Endothelial cell of umbilical vein (primary cell): Measurements from ENCODE around the gene ZBTB12. TPM values are rescaled to one million over a fixed set of nuclear protein-coding genes. Genes with fewer than 3 reads are reported as not detected.

Experiments
- BruUV-seq: library from RNA; stranded (reverse); fragments of 400-500 nt; replicated peaks from 2 replicates; lab custom pipeline; 2021; lab: Mats Ljungman, UMichigan
- CTCF ChIA-PET: fragments of 300-600, 350-600 bp; sonication (Branson Sonifier 250); formaldehyde crosslinking; loops from one replicate; lab custom pipeline; 2021; ENCODE audit warnings: antibody characterized with exemption, inconsistent platforms; lab: Charles Lee
- POLR2A ChIA-PET: fragments of 300-600, 350-600 bp; sonication (Branson Sonifier 250); formaldehyde crosslinking; loops from one replicate; lab custom pipeline; 2021; ENCODE audit warnings: antibody characterized with exemption, inconsistent platforms; lab: Charles Lee
- DNase-seq: peaks from one replicate; pipeline ENCODE4 v3.0.0-alpha.2; 2011; ENCODE audit warnings: low read depth, low spot score
- FAIRE-seq: peaks from 2 replicates; lab custom pipeline; 2011; peaks lifted over from hg19 to GRCh38; lab: Jason Lieb, UNC
- H2AFZ ChIP-seq: 2 replicates; pipeline ENCODE4 v1.6.0; 2012; ENCODE audit warnings: low read depth, low read length, control low read depth, inconsistent platforms
- H3K27ac ChIP-seq: 2 replicates; pipeline ENCODE4 v1.5.1; 2011; ENCODE audit warnings: low read depth, mild to moderate bottlenecking, control low read depth, low read length, moderate library complexity; ENCODE audit not compliant: insufficient read depth
- H3K27me3 ChIP-seq, 2 experiments: 2 replicates each; pipeline versions ENCODE4 v1.6.0 to v1.6.1; 2011; ENCODE audit warnings: low read length in 2 of 2, mixed read lengths in 1 of 2; ENCODE audit not compliant: control insufficient read depth in 2 of 2, insufficient read depth in 2 of 2
- H3K36me3 ChIP-seq, 2 experiments: 2 replicates in 1 of 2; 3 replicates in 1 of 2; pipeline ENCODE4 v1.5.1; 2011; ENCODE audit warnings: low read length in 2 of 2, mild to moderate bottlenecking in 1 of 2, moderate library complexity in 1 of 2; ENCODE audit not compliant: control insufficient read depth in 2 of 2, insufficient read depth in 2 of 2; ENCODE audit errors: extremely low read depth in 1 of 2
- H3K4me1 ChIP-seq: 3 replicates; pipeline ENCODE4 v1.5.1; 2011; ENCODE audit warnings: mild to moderate bottlenecking, low read length; ENCODE audit not compliant: control insufficient read depth, insufficient read depth; ENCODE audit errors: extremely low read depth
- H3K4me2 ChIP-seq: 2 replicates; pipeline ENCODE4 v1.6.1; 2011; ENCODE audit warnings: low read length, control low read depth, mixed read lengths; ENCODE audit not compliant: insufficient read depth
- H3K4me3 ChIP-seq, 3 experiments: fragments of 200-600 bp in 1 of 3; sonication (generic), shearing (Covaris generic) in 1 of 3; replicated peaks in 1 of 3; 2 replicates each; pipeline ENCODE4 v1.5.1; 2011 to 2016; ENCODE audit warnings: control low read depth in 3 of 3, low read length in 3 of 3, mild to moderate bottlenecking in 2 of 3, inconsistent platforms in 1 of 3, low read depth in 1 of 3, moderate library complexity in 1 of 3; ENCODE audit not compliant: insufficient read depth in 1 of 3
- H3K79me2 ChIP-seq: 2 replicates; pipeline ENCODE4 v1.6.0; 2012; ENCODE audit warnings: low read length, inconsistent platforms; ENCODE audit not compliant: control insufficient read depth, insufficient read depth
- H3K9ac ChIP-seq: replicated peaks from 2 replicates; pipeline ENCODE3; 2011; ENCODE audit warnings: low read length, control low read depth; ENCODE audit not compliant: insufficient read depth; ENCODE audit errors: extremely low read depth
- H3K9me1 ChIP-seq: replicated peaks from 3 replicates; pipeline ENCODE4 v1.6.0; 2011; ENCODE audit warnings: mild to moderate bottlenecking, low read length; ENCODE audit not compliant: control insufficient read depth, insufficient read depth; ENCODE audit errors: extremely low read depth
- H3K9me3 ChIP-seq: replicated peaks from 2 replicates; pipeline ENCODE4 v1.5.1; 2012; ENCODE audit warnings: low read length, inconsistent platforms; ENCODE audit not compliant: control insufficient read depth, insufficient read depth
- H4K20me1 ChIP-seq: replicated peaks from 2 replicates; pipeline ENCODE3; 2011; ENCODE audit warnings: mild to moderate bottlenecking, low read length; ENCODE audit not compliant: control insufficient read depth, insufficient read depth; ENCODE audit errors: extremely low read depth
- CTCF ChIP-seq, 2 donors: IDR thresholded peaks; 1 replicate in 1 of 2; 2 replicates in 1 of 2; pipeline ENCODE4 v1.5.1; 2011; ENCODE audit warnings: low read length in 2 of 2, mild to moderate bottlenecking in 2 of 2, moderate library complexity in 2 of 2, control low read depth in 1 of 2, inconsistent platforms in 1 of 2, low read depth in 1 of 2; ENCODE audit not compliant: insufficient read depth in 1 of 2; ENCODE audit errors: extremely low read depth in 1 of 2
- EZH2 ChIP-seq: IDR thresholded peaks from 2 replicates; pipeline ENCODE4 v1.6.1; 2012; ENCODE audit warnings: borderline replicate concordance, low read depth, mild to moderate bottlenecking, moderate library complexity, low read length, inconsistent platforms; ENCODE audit not compliant: severe bottlenecking
- FOS ChIP-seq: IDR thresholded peaks from 2 replicates; pipeline ENCODE4 v1.6.1; 2011; ENCODE audit warnings: mild to moderate bottlenecking, low read length, moderate library complexity, borderline replicate concordance; ENCODE audit not compliant: insufficient read depth
- GATA2 ChIP-seq: IDR thresholded peaks from 2 replicates; pipeline ENCODE4 v1.7.0; 2011; ENCODE audit warnings: low read depth, mild to moderate bottlenecking, moderate library complexity, mixed read lengths, low read length; ENCODE audit not compliant: insufficient read length, insufficient read depth
- JUN ChIP-seq: IDR thresholded peaks from 2 replicates; pipeline ENCODE4 v1.6.1; 2011; ENCODE audit warnings: borderline replicate concordance, low read depth; ENCODE audit not compliant: insufficient read length, insufficient read depth
- MAX ChIP-seq: IDR thresholded peaks from 2 replicates; pipeline ENCODE4 v1.6.1; 2011; ENCODE audit not compliant: insufficient read depth, insufficient read length
- MYC ChIP-seq: IDR thresholded peaks from one replicate; pipeline ENCODE4 v1.6.1; 2011; ENCODE audit warnings: mild to moderate bottlenecking, low read depth, low read length
- POLR2A ChIP-seq: IDR thresholded peaks from 2 replicates; pipeline ENCODE4 v1.6.1; 2012; ENCODE audit warnings: low read depth, mild to moderate bottlenecking, control low read depth, low read length
- POLR2AphosphoS5 ChIP-seq: IDR thresholded peaks from 2 replicates; pipeline ENCODE4 v1.6.1; 2012; ENCODE audit warnings: low read depth, mild to moderate bottlenecking, control low read depth, low read length, moderate library complexity; ENCODE audit not compliant: insufficient read depth
- dilution Hi-C: fragments of 300-500 bp; cut with MboI; formaldehyde crosslinking; loops from one replicate; pipeline ENCODE4 v1.15.0; 2019; ENCODE audit warnings: low sequenced_read_pairs; ENCODE audit not compliant: extremely low pct_ligation_motif_present
- intact Hi-C: fragments of 100-400 bp; cut with micrococcal nuclease; formaldehyde crosslinking; loops from one replicate; pipeline ENCODE4 v1.10.0; 2022
- polyA plus RNA-seq, 4 experiments: library from polyadenylated mRNA; depleted of rRNA in 3 of 4; stranded (reverse) in 3 of 4; unstranded in 1 of 4; fragments of >200 nt; gene quantifications; 2 replicates each; pipeline versions ENCODE4 v1.2.1 to v1.2.3, GENCODE V29; 2011 to 2012; ENCODE audit warnings: missing spikeins in 1 of 4
- total RNA-seq: library from RNA; stranded (reverse); gene quantifications from 2 replicates; pipeline ENCODE4 v1.2.3, GENCODE V29; 2021

Gene ZBTB12
- total and polyA plus RNA-seq, 2 donors (not counting 3 experiments of a cell fraction or from before 2014, with no cell fraction given): 2.9 to 4.9 TPM

GRCh38 chr6:31878726-31879125 lies 23.2 kb downstream of the ZBTB12 start, which contains the start of gene SLC44A4:
TSS of gene SLC44A4 (minus strand) at chr6:31878997. CDS start at chr6:31878980, 17 bp downstream.
- Histone ChIP-seq H3K27me3 (no peaks in the 10 kb centered on the region), H3K36me3 (peaks cover 0 to 34% of the 10 kb centered on the region in 2 experiments), H3K4me2 (no peak within 1 kb of the TSS), H4K20me1 (no peaks in the 10 kb centered on the region), H3K4me1 (peaks cover 6% of the 10 kb centered on the region), H3K9ac (no peak within 1 kb of the TSS), H3K9me3 (no peaks in the 10 kb centered on the region), H2AFZ (no peak within 1 kb of the TSS), H3K27ac (no peak within 1 kb of the TSS), H3K79me2 (no peaks in the 10 kb centered on the region), H3K9me1 (no peaks in the 10 kb centered on the region), H3K4me3 (no peak within 1 kb of the TSS)
- dilution Hi-C loops (no loop called here), intact Hi-C loops (no loop called here)
- ChIA-PET POLR2A (no interaction called here), CTCF (interaction anchor here (1.4 kb wide), 1 partner anchor 12 kb away, joined by 4 read pairs; no protein-coding TSS in a partner anchor)
- TF ChIP-seq EZH2: no peak
- no peak for TF ChIP-seq CTCF (IDR thresholded peaks at IDR 0.05; ENCODE audit: extremely low read depth in 1 of 2, insufficient read depth in 1 of 2, low read depth in 1 of 2, low read length in 2 of 2)
- no peak for TF ChIP-seq GATA2
- TF ChIP-seq FOS: no peak
- TF ChIP-seq MAX: no peak
- TF ChIP-seq JUN: no peak
- TF ChIP-seq MYC: no peak
- no peak for TF ChIP-seq POLR2A
- no peak for TF ChIP-seq POLR2AphosphoS5
- FAIRE-seq (no peak), DNase-seq (no peak)
- BruUV-seq: no TSS peak
